ENCODE data around the gene STK11IP. TPM values are rescaled to one million over a fixed set of nuclear protein-coding genes. Genes with fewer than 3 reads are reported as not detected.
"Not testable (repeated sequence)": the region's sequence is repeated elsewhere in the genome, so short reads cannot be mapped to it uniquely, and the experiment has no call there.

The STK11IP gene
- total RNA-seq, 1 experiment from 2014 or later, result 14.0 TPM

DNA sequence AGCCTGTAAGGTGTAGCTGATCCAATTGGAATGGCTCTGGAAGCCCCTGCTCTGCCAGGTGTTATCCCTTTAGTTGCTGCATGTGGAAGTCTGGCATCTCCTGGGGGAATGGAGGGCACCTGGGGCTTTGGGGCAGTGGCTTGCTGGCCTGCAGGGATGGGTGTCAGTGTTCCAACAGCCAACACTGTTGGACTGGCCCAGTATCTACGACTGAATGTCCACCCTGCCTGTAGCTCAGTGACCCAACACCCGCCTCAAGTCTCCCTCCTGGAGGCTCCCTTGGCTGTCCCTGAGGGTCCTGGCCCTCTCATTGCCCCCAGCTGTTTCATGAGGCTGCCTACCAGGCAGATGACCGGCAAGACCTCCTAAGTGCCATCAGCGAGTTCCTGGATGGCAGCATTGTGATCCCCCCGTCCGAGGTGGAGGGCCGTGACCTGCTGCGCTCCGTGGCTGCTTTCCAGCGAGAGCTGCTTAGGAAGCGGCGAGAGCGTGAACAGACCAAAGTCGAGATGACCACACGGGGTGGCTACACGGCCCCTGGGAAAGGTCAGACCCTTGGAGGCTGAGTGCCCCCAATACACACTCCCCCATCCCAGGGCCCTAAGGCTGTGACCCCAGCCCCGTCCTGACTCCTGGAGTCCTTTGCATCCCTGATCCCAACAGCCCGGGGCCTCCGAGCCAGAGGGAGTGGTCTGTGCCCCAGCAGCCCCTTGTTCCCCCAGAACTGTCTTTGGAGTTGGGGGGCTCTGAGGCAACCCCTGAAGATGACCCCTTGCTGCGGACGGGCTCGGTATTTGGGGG is 37.5 kb downstream of the STK11IP start:
- DNase-seq (ENCODE audit: low read depth), result no peak

DNA sequence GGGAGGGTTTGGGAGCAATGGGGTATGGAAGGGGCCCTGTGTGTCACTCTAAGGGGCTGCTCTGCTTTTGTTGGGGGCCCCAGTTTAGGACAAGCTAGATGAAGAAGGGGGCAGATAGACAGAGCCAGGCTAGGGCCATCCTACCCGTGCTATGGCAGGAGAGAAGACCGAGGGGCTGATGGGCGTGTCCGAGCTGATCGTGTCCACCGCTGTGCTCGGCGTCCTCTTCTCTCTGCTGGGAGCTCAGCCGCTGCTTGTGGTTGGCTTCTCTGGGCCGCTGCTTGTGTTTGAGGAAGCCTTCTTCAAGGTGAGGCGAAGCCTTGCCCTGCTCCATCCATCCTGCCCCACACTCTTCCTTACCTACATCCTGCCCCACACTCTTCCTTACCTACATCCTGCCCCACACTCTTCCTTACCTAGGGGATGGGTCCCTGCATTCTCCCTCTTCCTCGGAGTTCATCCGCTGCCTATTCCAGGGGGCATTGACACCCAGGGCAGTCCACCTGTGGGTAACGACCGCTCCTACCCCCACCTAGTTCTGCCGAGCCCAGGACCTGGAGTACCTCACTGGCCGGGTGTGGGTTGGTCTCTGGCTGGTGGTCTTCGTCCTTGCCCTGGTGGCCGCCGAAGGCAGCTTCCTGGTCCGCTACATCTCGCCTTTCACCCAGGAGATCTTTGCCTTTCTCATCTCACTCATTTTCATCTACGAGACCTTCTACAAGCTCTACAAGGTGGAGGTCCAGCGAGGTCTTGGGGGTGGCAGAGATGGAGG is 38.7 kb downstream of the STK11IP start:
- DNase-seq (ENCODE audit: low read depth), result no peak

DNA sequence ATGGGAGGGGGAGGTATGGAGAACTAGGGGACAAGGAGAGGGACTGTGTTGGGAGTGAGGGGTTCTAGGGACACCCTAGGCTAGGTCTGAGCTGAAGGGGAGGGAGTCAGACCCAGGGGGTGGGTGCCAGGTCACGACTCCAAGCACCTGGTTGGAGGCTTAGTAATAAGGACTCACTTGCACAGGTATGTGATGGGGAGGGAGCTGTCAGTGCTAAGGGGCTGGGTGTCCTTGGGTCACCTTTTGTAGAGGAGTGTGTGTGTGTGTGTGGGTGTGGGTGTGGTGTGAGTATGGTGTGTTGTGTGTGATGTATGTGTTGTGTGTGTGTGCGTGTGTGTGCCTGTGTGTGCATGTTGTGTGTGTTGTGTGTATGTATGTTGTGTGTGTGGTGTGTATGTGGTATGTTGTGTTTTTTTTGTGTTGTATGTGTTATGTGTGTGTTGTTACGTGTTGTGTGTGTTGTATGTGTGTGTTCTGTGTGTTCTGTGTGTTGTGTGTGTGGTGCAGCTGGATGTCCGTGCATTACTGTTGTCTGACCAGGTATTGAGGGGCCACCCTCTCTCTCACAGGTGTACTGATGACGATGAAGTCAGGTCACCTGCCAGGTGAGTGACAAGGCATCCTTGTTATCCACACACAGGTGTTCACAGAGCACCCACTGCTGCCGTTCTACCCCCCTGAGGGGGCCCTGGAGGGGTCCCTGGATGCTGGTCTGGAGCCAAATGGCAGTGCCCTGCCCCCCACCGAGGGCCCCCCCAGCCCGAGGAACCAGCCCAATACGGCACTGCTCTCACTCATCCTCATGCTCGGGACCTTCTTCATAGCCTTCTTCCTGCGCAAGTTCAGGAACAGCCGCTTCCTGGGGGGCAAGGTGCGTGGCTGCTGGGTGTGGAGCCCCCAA is 39.5 kb downstream of the STK11IP start:
- DNase-seq (ENCODE audit: low read depth), result no peak

DNA sequence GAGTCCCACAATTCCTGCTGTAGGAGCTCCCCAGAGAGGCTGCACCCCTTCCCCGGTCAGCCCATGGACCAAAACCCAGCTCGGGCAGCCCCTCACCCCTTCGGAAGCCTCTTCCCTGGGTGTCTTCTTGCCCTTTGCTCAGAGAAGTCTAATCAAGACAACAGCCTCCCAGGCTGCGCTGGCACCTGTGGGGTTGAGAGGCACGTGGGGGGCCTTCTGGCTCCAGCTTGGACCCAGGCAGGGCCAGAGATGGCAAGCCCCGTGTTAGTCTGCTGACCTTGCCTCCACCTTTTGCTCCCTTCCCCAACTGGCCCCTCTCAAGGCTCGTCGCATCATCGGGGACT is 40.2 kb downstream of the STK11IP start:
- DNase-seq (ENCODE audit: low read depth), result no peak

DNA sequence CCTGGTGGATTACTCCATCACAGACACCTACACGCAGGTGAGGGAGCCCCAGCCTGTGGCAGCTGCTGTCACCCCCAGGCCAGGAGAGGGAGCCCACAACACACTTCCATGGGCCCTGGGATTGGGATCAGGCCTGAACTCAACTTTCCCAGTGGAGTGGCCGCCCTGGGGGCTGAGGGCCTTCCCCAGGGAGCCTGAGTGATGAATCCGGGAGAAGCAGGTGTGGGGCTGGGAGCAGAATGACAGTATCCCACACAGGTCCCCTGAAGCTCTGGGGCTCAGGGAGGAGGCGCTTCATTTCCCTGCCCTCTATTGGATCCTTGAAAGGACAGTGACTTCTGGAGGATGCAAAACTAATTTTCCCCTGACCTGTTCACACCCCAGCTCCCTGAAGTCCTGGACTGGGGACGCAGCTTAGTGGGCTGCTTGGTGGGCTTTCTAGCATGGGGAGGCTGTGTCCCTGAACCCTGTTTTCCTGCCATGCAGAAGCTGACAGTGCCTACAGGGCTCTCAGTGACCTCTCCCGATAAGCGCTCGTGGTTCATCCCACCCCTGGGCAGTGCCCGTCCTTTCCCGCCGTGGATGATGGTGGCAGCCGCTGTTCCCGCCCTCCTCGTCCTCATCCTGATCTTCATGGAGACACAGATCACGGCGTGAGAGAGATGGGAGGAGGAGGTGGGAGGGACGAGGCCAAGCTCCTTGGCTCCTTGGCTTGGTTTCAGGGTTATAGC is 40.7 kb downstream of the STK11IP start:
- no peak for DNase-seq (ENCODE audit: low read depth)

DNA sequence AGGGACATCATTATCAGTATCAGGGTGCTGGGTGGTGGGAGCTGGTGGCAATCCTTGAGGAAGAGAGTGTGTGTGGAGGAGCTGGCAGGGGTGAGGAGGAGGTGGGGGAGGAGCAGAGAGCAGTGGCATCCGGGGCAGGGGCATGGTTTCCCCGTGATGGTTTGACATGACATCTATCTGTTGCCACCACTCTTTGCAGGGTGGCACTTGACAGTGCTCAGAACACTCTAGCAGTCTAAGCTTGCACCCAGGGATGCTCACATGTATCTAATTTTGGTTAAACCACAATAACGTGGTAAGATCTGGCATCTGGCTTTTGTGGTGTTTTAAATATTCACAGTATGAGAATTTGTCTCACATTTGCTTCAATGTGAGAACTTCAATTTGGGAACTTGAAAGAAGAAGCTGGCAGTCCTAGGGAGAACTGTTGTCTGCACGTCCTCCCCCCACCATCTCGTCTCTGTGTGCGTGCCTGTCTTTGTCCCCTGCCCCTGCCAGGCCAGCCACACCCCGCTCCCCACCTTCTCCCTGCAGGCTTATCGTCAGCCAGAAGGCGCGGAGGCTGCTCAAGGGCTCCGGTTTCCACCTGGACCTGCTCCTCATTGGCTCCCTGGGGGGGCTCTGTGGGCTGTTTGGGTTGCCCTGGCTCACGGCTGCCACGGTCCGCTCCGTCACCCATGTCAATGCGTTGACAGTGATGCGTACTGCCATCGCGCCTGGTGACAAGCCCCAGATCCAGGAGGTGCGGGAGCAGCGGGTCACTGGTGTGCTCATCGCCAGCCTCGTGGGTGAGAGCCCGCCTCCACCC is 41.5 kb downstream of the STK11IP start:
- DNase-seq (ENCODE audit: low read depth), result no peak

DNA sequence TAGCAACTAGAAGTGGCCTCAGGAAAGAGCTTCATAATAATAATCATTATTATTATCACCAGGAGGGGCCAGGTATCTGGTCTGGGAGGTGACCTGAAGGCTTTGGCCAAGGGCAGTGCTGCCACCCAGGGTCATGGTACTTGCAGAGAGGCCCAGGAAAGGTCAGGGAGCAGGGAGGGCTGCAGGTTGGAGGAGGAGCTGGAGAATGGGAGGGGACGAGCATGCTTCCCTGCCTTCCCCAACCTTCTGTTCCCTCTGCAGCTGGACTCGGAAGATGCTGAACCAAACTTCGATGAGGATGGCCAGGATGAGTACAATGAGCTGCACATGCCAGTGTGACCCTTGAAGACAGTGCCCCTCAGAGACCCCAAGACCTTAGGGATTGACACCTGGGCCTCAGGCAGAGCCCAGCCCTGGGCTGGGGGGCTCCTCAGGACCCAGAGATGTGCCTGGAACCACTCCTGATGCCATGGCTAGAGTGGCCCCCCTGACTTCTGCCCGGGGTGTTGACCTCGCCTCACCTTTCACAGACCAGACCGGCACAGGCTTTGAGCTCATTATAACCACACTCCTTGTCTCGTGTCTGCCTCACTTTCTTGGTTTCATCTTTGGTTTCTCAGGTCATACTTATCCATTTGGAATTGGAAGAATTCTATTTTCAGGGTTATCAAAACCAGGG is 43.9 kb downstream of the STK11IP start:
- DNase-seq (ENCODE audit: low read depth), result no peak

DNA sequence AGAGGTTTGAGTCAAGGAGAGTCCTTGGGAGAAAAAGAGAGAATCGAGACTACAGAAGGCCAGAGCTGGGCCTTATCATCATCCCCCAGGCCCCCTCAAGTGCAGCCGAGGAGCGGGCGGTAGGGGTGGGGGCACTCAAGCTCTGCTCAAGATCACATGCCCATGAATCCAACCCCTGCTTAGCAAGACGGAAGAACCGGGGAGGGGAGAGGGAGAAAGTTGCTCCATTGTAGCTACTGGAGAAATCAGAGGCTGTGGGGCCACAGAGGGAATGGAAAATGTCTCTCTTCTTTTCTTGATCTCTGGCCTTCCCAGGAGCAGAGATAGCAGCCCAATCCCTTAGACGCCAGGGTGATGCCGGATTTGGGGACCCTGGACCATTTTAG is 44.4 kb downstream of the STK11IP start:
- DNase-seq (ENCODE audit: low read depth), result no peak

DNA sequence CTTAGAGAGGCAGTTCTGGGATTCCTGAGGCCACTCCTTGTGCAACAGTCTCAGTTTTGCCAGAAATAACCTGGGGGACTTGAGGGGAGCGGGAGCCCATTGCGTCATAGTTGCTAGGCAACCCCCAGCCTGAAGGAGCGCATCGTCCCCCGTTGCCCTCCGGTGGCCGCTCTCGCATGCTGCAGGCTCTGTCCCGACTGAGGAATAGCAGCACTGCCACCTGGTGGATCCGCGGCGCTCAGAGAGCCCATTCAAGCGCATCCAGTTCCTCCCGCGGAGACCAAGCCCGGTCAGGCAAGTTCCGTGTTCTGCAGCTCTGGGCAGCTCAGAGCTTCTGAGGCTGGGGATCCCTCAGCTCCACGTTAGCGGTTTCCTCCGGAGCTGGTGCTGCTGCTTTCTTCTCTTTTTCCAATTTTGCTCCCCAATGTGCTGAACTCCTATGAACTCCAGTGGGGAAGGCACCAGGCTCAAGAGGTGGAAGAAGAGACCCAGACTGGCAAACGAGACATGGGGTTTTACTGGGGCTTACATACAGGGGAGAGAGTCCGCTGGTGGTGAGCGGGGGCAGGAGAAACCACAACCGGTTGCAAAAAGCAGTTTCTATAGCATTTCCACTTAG is 44.9 kb downstream of the STK11IP start:
- DNase-seq (ENCODE audit: low read depth), result peak; percentile 96

DNA sequence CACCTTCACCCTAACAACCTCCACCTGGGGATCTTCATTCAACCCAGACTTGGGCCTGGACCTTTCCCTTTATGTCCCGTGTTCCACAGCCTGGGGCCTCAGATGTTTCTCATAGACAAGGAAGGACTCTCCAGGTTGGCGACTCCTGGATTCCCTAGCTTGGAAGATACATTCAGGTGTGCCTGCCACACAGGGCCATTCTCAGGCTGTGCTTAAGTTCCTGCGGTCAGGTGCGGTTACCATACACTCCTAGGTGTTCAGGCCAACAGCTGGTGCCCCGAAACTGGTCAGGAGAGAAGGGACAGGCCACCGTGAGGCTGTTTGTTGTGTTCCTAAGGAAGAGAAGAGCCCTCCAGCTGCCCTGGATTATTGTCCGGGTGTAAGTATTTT is 45.4 kb downstream of the STK11IP start:
- no peak for DNase-seq (ENCODE audit: low read depth)

DNA sequence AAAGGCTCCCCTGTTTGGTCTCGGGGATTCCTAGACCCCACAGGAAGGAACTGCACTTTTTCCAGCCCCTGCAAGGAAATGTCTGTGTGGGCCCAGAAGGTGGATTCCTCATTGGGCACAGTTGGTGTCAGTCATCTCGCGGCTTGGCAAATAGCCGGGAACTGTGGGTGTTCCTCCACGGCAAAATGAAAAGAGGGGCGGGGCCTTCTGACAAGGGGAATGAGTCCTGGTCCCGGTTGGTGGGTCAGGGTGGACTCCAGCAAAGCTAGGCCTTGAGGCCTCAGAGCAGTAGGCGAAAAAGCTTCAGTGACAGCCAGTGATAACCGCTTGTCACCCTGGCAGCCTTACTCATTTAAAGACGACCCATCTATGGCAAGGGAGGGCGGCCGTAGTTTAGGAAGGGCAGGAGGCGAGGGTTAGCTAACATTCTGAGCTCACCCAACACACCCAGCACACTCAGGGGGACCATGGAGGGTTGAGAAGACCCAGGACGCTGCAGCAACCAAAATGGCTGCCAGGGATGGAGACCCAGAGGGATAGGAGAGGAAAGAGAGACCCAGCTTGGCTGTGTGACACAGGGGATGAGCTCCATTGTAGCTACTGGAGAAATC is 46.2 kb downstream of the STK11IP start:
- no peak for DNase-seq (ENCODE audit: low read depth)

DNA sequence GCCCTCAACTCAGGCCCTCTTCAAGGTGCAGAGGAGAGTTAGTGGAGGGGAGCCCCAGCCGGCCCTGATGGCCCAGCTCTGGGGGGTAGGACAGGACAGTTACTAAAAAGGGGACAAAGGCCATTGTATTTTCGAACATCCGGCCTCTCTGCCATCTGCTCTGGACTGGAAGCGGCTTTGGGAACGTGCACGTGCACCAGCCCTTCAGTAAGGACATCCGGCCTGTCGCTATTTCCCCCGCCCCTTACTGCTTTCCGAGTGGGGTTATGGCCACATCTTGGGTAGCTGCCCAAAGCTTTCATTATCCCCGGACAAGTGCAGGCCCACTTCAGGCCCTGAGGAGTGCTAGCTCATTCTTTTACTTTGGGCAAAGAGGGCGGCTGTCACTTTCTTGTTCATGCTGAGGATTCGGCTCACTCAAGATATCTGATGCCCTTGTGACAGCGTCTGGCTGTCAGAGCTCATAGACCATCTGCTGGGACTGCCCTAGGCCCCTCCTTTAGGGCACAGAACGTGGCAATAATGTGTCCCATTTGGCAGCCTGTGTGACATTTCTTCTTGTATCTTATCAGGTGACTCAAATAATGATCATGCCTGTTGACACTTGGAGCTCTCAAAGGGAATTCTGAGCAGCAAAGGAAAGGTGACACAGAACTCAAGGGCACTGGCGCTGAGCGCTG is 47.3 kb downstream of the STK11IP start:
- DNase-seq (ENCODE audit: low read depth), result no peak

DNA sequence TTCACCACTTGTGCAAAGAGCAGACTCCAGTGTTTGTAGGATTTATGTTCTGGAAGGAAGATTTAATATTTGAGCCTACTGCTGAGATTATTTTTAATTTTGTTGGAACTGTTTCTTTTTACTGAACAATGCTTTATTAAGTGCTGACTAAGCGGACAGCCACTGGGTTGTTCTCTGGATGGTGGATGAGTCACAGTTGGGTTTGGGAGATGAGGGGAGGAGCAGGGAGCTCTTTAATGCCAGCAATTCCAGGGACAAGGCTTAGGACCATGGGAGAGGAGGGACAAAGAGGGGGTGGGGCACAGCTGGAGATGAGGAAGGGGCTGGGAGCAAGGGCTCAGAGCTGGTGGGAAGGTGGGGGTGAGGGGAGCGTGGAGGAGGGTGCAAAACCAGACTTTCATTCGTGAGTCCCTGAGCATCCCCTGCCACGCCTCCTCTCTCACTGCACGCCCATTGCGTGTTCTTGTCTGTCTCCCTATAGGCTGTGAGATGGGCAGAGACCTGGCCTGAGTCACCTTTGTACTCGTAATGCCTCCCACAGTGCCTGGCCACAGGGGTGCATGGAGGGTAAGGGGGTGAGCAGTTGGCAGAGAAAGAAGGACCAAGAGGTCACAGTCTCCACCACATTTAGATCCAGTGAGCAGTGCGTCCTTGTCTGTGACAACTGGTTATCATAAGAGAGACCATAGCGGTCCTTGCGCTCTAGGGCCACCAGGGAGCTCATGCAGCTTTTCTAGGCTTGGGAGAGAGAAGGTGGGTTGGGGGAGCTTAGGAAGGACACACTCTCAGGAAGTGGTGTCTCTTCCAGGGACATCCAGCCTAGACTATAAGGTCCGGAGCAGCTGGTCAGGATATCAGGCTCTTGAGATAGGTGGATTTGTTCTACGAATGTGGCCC is 48.2 kb downstream of the STK11IP start:
- peak; percentile 76 for DNase-seq (ENCODE audit: low read depth)

DNA sequence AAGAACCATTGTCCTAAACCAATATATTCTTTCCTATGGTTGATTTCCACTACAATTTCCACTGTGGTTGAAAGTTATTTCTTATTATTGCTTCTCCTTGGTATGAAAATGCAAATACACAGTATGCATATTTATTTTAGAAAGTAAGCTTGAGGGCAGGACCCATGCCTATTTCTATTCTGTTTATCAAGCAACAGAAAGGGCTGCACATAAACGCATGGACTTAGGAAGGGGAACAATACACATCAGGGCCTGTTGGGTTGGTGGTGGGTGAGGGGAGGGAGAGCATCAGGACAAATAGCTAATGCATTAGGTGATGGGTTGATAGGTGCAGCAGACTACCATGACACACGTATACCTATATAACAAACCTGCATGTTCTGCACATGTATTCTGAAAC is 50.5 kb downstream of the STK11IP start:
- DNase-seq (ENCODE audit: low read depth), result no peak

DNA sequence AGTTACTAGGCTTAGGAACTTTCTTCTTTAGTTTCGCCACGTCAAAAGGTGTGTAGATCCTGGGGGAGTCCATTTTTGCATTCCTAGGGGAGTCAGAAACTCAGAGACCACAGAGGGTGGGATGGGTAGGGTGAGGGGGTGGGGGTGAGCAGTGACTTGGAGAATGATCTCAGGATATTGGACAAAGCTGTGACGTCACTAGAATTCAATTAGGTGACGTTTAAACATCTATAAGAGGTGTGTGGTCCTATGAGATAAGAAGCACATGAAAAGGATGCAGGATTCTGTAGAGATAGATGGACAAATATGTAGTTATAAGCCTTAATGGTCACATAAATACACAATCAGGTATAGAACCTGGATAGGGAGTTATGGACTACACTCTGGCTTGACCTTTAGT is 51.3 kb downstream of the STK11IP start:
- DNase-seq (ENCODE audit: low read depth), result no peak

DNA sequence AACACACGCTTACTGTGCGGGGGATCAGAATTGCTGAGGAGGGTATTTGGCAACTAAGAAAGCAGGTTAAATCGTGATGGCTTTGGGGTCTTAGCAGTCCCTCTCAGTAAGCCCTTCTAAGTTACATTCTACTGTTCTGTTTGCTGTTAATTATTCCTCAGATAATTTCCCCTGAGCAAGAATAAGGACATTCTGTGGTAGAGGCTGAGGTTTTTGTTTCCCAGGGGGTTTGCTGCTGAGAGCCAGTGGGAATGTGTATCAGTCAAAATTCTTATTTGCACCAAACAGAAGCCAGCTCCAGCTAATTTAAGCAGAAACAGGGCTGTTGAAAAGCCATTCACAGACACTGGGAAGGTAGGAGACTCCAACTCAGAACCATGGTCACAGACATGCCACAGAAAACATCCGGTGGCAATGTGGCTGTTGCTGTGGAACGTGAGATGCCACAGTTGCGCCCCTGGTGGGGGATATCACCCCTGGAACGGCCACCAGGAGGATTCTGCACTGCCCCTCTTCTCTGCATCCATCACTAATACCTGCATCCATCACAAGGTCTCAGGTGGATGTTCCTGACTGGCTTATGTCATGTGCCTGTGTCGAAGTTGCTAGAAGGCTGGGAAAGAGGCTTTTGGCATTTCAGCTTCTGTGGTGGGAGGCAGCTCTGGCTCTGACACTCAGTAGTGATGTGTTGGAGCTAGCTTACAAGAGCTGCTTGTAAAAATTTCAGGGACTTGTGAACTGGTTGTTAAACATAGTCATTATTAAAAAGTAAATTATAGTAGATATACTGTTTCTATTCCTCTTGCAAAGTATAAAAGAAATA is 53.0 kb downstream of the STK11IP start:
- DNase-seq (ENCODE audit: low read depth), result no peak

DNA sequence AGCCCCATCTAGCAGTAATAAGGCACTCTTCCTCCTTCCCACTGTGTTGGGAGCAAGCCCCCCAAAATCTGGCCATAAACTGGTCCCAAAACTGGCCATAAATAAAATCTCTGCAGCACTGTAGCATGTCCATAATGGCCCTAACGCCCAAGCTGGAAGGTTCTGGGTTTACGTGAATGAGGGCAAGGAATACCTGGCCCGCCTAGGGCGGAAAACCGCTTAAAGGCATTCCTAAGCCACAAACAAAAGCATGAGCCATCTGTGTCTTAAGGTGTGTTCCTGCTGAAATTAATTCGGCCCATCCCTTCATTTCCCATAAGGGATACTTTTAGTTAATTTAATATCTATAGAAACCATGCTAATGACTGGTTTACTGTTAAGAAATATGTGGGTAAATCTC is 54.0 kb downstream of the STK11IP start:
- DNase-seq (ENCODE audit: low read depth), result not testable (repeated sequence)

Measured in Daoy (cell line).